GM10248 (cell line): Measurements from ENCODE around the gene USP5.

Experiments
- CTCF ChIA-PET: fragments of 300-600 bp; sonication (Branson Sonifier 250); formaldehyde crosslinking; extraction: SDS; loops from one replicate; lab custom pipeline; 2021; ENCODE audit warnings: antibody characterized with exemption; lab: Yijun Ruan, JAX
- POLR2A ChIA-PET: fragments of 350-650 bp; sonication (Branson Sonifier 250); formaldehyde crosslinking; extraction: SDS; loops from one replicate; lab custom pipeline; 2020; ENCODE audit warnings: antibody characterized with exemption; lab: Yijun Ruan, JAX
- DNase-seq: peaks from one replicate; pipeline ENCODE4 v3.0.0; 2012; ENCODE audit errors: extremely low spot score
- TF ChIP-seq, protein P1 (sequence below): IDR thresholded peaks from 2 replicates; pipeline ENCODE4 v1.5.1; 2012; ENCODE audit warnings: mild to moderate bottlenecking, low read depth; ENCODE audit errors: extremely low read depth, missing control alignments, control extremely low read depth

Gene USP5

DNA sequence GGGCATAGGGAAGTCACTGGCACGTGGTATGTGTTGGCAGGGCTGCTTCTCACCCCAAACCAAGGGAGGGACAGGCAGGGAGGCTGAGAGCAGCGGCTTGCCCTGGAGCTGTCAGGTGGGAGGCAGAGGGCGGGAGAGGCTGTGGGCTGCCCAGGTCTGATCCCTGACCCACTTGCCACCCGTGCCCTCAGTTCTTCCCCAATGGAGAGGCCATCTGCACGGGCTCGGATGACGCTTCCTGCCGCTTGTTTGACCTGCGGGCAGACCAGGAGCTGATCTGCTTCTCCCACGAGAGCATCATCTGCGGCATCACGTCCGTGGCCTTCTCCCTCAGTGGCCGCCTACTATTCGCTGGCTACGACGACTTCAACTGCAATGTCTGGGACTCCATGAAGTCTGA is 6.6 kb upstream of the USP5 start:
- ChIA-PET POLR2A (no interaction called here), CTCF (interaction anchor here (1.6 to 3.1 kb wide), 2 partner anchors 9 to 11 kb away, joined by 7 to 16 read pairs; no protein-coding TSS in a partner anchor)
- no peak for DNase-seq
- TF ChIP-seq, protein P1, sequence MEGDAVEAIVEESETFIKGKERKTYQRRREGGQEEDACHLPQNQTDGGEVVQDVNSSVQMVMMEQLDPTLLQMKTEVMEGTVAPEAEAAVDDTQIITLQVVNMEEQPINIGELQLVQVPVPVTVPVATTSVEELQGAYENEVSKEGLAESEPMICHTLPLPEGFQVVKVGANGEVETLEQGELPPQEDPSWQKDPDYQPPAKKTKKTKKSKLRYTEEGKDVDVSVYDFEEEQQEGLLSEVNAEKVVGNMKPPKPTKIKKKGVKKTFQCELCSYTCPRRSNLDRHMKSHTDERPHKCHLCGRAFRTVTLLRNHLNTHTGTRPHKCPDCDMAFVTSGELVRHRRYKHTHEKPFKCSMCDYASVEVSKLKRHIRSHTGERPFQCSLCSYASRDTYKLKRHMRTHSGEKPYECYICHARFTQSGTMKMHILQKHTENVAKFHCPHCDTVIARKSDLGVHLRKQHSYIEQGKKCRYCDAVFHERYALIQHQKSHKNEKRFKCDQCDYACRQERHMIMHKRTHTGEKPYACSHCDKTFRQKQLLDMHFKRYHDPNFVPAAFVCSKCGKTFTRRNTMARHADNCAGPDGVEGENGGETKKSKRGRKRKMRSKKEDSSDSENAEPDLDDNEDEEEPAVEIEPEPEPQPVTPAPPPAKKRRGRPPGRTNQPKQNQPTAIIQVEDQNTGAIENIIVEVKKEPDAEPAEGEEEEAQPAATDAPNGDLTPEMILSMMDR = no peak

DNA sequence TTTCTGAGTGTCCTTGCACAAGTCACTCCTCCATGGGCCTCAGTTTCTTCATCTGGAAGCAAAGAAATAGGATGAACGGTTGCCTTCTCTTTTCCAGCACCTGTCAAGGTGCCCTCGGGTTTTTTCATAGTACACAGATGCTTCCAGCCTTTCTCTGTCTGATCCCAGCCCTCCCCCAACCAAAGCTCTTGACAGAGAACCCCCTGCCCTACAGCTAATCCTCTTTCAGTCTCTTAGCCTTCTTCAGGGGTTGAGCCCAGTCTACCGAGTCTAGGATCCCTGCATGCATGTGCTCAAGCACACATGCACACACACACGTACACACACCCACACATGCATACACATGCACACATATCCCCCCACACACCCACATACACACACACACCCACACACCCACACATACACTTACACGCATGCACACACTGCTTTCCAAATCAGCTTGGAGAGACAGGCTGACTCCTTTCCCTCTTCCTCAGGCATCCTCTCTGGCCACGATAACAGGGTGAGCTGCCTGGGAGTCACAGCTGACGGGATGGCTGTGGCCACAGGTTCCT is 5.6 kb upstream of the USP5 start:
- POLR2A ChIA-PET = no interaction called here
- CTCF ChIA-PET = interaction anchor here (1.5 to 2.8 kb wide), 3 partner anchors 10 to 26 kb away, joined by 6 to 11 read pairs (median 7); partner anchors contain the start of gene SPSB2
- no peak for DNase-seq
- TF ChIP-seq, protein P1 = no peak

DNA sequence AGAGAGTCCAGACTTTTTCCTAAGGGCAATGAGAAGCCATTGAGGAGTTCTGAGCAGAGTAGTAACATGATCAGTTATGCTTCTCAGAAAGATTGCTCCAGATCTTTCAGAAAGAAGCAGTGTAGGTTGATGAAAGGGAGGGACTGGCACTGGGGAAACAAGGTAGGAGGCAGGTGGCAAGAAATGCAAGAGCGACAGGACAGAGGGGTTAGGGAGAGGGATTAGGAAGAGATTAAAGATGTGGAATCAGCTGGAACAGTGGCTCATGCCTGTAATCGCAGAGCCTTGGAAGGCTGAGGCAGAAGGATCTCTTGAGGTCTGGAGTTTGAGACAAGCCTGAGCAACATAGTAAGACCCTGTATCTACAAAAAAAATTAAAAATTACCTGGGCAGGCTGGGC is 4.3 kb upstream of the USP5 start:
- CTCF ChIA-PET = interaction anchor here (1.1 to 2.8 kb wide), 7 partner anchors 11 to 43 kb away, joined by 5 to 11 read pairs (median 7); partner anchors contain the start of gene SPSB2
- POLR2A ChIA-PET = interaction anchor here (1.4 kb wide), 1 partner anchor 20 kb away, joined by 5 read pairs; the partner anchor contains the start of gene TPI1
- TF ChIP-seq, protein P1 = no peak
- DNase-seq = no peak

DNA sequence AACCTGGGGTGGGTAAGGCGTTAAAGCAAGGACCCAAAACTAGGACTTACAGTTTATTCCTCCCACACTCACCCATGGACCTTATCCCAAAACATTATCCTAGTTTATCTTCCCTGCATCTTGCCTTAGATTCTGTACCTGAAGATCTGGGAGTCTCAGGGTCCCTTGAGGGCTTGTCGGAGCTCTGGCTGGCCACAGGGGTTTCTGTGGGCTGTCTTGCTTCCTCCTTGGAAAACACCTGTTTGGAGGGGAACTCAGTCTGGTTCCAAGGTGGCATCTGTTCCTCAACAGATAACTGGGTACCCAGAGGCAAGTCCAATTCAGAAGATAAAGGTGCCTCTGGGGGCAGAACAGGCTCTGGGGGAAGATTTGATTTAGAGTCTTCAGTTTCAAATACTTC is 2.5 kb upstream of the USP5 start:
- DNase-seq = no peak
- ChIA-PET CTCF (interaction anchor here (1.0 to 8.1 kb wide), 4 partner anchors 15 to 33 kb away, joined by 3 to 130 read pairs (median 6); partner anchors contain the start of genes SPSB2 and TPI1), POLR2A (no interaction called here)
- TF ChIP-seq, protein P1 = no peak

DNA sequence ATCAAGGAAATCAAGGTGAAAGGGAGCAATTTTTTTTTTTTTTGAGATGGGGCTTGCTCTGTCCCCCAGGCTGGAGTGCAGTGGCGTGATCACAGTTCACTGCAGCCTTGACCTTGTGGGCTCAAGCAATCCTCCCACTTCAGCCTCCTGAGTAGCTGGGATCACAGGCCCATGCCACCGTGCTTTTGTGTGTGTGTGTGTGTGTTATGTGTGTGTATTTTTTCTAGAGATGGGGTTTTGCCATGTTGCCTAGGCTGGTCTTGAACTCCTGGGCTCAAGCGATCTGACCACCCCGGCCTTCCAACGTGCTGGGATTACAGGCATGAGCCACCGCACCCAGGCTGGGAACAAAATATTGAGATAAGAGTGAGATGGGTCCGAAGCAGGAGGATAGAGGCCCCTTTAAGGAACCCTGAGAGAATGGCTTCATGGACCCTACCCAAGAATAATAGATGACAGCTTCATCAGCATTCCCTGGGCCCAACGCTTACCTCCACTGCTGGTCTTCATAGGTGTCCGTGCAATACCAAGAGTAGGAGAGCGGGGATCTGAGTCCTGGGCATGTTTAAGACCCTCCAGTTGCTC is 1.9 kb upstream of the USP5 start:
- TF ChIP-seq, protein P1 = no peak
- ChIA-PET POLR2A (no interaction called here), CTCF (interaction anchor here (1.0 to 8.1 kb wide), 5 partner anchors 11 to 83 kb away, joined by 3 to 130 read pairs (median 7); partner anchors contain the start of genes PTMS, SPSB2 and TPI1)
- DNase-seq = no peak

DNA sequence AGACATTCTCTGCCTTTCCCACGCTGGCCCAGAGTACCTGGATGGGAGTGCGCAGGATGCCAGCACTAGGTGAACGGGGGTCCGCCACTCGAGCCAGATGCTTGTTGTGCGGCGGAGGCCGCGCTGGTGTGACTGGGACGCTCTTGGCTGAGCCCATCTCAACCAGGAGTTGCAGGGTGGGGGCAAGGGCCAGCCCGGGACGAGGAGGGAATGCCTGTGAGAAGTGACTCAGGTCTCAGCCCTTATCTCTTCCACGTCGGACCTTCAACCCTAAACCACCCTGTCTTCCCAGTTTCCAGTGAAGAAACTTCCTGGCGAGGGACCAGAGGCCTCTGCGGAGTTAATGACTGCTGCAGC is 1.2 kb upstream of the USP5 start:
- CTCF ChIA-PET = interaction anchor here (0.9 to 8.1 kb wide), 9 partner anchors 9 to 97 kb away, joined by 4 to 130 read pairs (median 7); partner anchors contain the start of genes GNB3, MLF2, PTMS and SPSB2
- POLR2A ChIA-PET = interaction anchor here (0.6 to 3.3 kb wide), 11 partner anchors 11 to 380 kb away, joined by 3 to 89 read pairs (median 6); partner anchors contain the start of genes GAPDH, SPSB2, TPI1 and VAMP1
- DNase-seq = no peak
- TF ChIP-seq, protein P1 = no peak
